Activated naive CD8-positive, alpha-beta T cell treated with anti-CD3 and anti-CD28 coated beads, Interleukin-2, amount 10 ng/mL, durations not matched to agents 7 days and 5 days (primary cell): ENCODE results near the gene SCN9A. TPM values are rescaled to one million over a fixed set of nuclear protein-coding genes. Genes with fewer than 3 reads are reported as not detected.
A peak's percentile ranks its signal among the peaks of the same experiment; 100 is the strongest.

Experiments
- ATAC-seq: fragments of 150-1000 bp; cut with Tn5 transposase; one replicate; pipeline ENCODE4 v1.10.0; 2021; ENCODE audit warnings: low read depth, moderate library complexity
- POLR2A ChIA-PET: fragments of 350-600 bp; sonication (Branson Sonifier 250); formaldehyde crosslinking; loops from one replicate; lab custom pipeline; 2021; ENCODE audit warnings: antibody characterized with exemption; lab: Charles Lee
- DNase-seq: peaks from one replicate; pipeline ENCODE4 v3.0.0; 2021
- H3K27ac Mint-ChIP-seq: one replicate; pipeline ENCODE4 v1.8.0; 2022; ENCODE audit warnings: mild to moderate bottlenecking, mixed read lengths
- H3K27me3 Mint-ChIP-seq: one replicate; pipeline ENCODE4 v1.8.0; 2022; ENCODE audit warnings: mild to moderate bottlenecking, moderate library complexity, mixed read lengths
- H3K36me3 Mint-ChIP-seq: one replicate; pipeline ENCODE4 v1.8.0; 2021; ENCODE audit warnings: mild to moderate bottlenecking, mixed read lengths
- H3K4me1 Mint-ChIP-seq: one replicate; pipeline ENCODE4 v1.8.0; 2021; ENCODE audit warnings: mixed read lengths
- H3K4me3 Mint-ChIP-seq: one replicate; pipeline ENCODE4 v1.8.0; 2022; ENCODE audit warnings: mild to moderate bottlenecking, moderate library complexity, mixed read lengths
- H3K9me3 Mint-ChIP-seq: one replicate; pipeline ENCODE4 v1.8.0; 2021; ENCODE audit warnings: mixed read lengths
- total RNA-seq, 2 experiments: library from RNA; stranded (reverse); gene quantifications; one replicate each; pipeline ENCODE4 v1.2.3, GENCODE V29; 2021

The SCN9A gene
- total RNA-seq, 2 experiments from 2014 or later: not detected

GRCh38 chr2:166197446-166197845 lies 178.3 kb downstream of the SCN9A start:
- no peaks in the 10 kb centered on the region for H3K36me3 Mint-ChIP-seq
- no peak overlapping the region for H3K27ac Mint-ChIP-seq
- ATAC-seq (no peak), DNase-seq (no peak)
- H3K27me3 Mint-ChIP-seq: no peaks in the 10 kb centered on the region
- H3K4me1 Mint-ChIP-seq: no peaks in the 10 kb centered on the region
- H3K4me3 Mint-ChIP-seq: no peak overlapping the region
- no peaks in the 10 kb centered on the region for H3K9me3 Mint-ChIP-seq
- POLR2A ChIA-PET: no interaction called here

GRCh38 chr2:166193407-166193806 lies 182.3 kb downstream of the SCN9A start:
- DNase-seq: no peak
- Mint-ChIP-seq H3K9me3 (no peaks in the 10 kb centered on the region), H3K27ac (no peak overlapping the region), H3K36me3 (no peaks in the 10 kb centered on the region), H3K27me3 (peaks cover 2% of the 10 kb centered on the region), H3K4me1 (no peaks in the 10 kb centered on the region), H3K4me3 (no peak overlapping the region)
- ATAC-seq: no peak
- POLR2A ChIA-PET: no interaction called here

- no peaks in the 10 kb centered on the region for H3K4me1 Mint-ChIP-seq
- no peaks in the 10 kb centered on the region for H3K36me3 Mint-ChIP-seq
Observed at GRCh38 chr2:166188084-166188483, 187.7 kb downstream of the SCN9A start.

GRCh38 chr2:166184789-166185188 lies 191.0 kb downstream of the SCN9A start:
- POLR2A ChIA-PET: no interaction called here

More at GRCh38 chr2:166188084-166188483, 187.7 kb downstream of the SCN9A start:
- ATAC-seq (no peak), DNase-seq (no peak)
- H3K27ac Mint-ChIP-seq: no peak overlapping the region
- POLR2A ChIA-PET: no interaction called here
- no peak overlapping the region for H3K4me3 Mint-ChIP-seq
- no peaks in the 10 kb centered on the region for H3K9me3 Mint-ChIP-seq
- H3K27me3 Mint-ChIP-seq: peaks cover 4% of the 10 kb centered on the region

GRCh38 chr2:166181813-166182154 lies 194.0 kb downstream of the SCN9A start:
- Mint-ChIP-seq H3K27ac (no peak overlapping the region), H3K9me3 (no peaks in the 10 kb centered on the region), H3K4me1 (no peaks in the 10 kb centered on the region), H3K4me3 (no peak overlapping the region), H3K27me3 (peaks cover 9% of the 10 kb centered on the region), H3K36me3 (no peaks in the 10 kb centered on the region)
- ATAC-seq (no peak), DNase-seq (no peak)
- POLR2A ChIA-PET: no interaction called here

More at GRCh38 chr2:166184789-166185188, 191.0 kb downstream of the SCN9A start:
- H3K4me3 Mint-ChIP-seq: no peak overlapping the region
- no peak for ATAC-seq
- no peaks in the 10 kb centered on the region for H3K36me3 Mint-ChIP-seq
- H3K27ac Mint-ChIP-seq: no peak overlapping the region
- no peak for DNase-seq
- H3K9me3 Mint-ChIP-seq: no peaks in the 10 kb centered on the region
- H3K27me3 Mint-ChIP-seq: peaks cover 2% of the 10 kb centered on the region
- no peaks in the 10 kb centered on the region for H3K4me1 Mint-ChIP-seq

- peak; percentile 33 for DNase-seq
- no peak overlapping the region for H3K4me3 Mint-ChIP-seq
- no peaks in the 10 kb centered on the region for H3K9me3 Mint-ChIP-seq
- no peaks in the 10 kb centered on the region for H3K36me3 Mint-ChIP-seq
- no peak overlapping the region for H3K27ac Mint-ChIP-seq
- POLR2A ChIA-PET: no interaction called here
- H3K27me3 Mint-ChIP-seq: peaks cover 9% of the 10 kb centered on the region
- peak; percentile 65 for ATAC-seq
- H3K4me1 Mint-ChIP-seq: no peaks in the 10 kb centered on the region
Observed at GRCh38 chr2:166180951-166181812, 194.6 kb downstream of the SCN9A start.

- Mint-ChIP-seq H3K27me3 (peaks cover 14% of the 10 kb centered on the region), H3K4me1 (no peaks in the 10 kb centered on the region), H3K9me3 (no peaks in the 10 kb centered on the region), H3K36me3 (no peaks in the 10 kb centered on the region), H3K4me3 (no peak overlapping the region), H3K27ac (no peak overlapping the region)
- no peak for ATAC-seq
- POLR2A ChIA-PET: no interaction called here
- DNase-seq: no peak
Observed at GRCh38 chr2:166179201-166179600, 196.5 kb downstream of the SCN9A start.

GRCh38 chr2:166173263-166173662 lies 202.5 kb downstream of the SCN9A start:
- POLR2A ChIA-PET: no interaction called here
- no peaks in the 10 kb centered on the region for H3K9me3 Mint-ChIP-seq
- peaks cover 13% of the 10 kb centered on the region for H3K27me3 Mint-ChIP-seq
- no peak for ATAC-seq
- no peak for DNase-seq
- H3K4me3 Mint-ChIP-seq: no peak overlapping the region
- no peak overlapping the region for H3K27ac Mint-ChIP-seq
- H3K36me3 Mint-ChIP-seq: no peaks in the 10 kb centered on the region
- H3K4me1 Mint-ChIP-seq: no peaks in the 10 kb centered on the region

- Mint-ChIP-seq H3K4me3 (no peak overlapping the region), H3K27ac (no peak overlapping the region), H3K9me3 (no peaks in the 10 kb centered on the region), H3K36me3 (no peaks in the 10 kb centered on the region), H3K27me3 (peaks cover 9% of the 10 kb centered on the region), H3K4me1 (no peaks in the 10 kb centered on the region)
- DNase-seq (no peak), ATAC-seq (no peak)
- POLR2A ChIA-PET: no interaction called here
Observed at GRCh38 chr2:166171216-166171615, 204.5 kb downstream of the SCN9A start.

GRCh38 chr2:166170356-166170755 lies 205.4 kb downstream of the SCN9A start:
- POLR2A ChIA-PET: no interaction called here
- no peak for ATAC-seq

GRCh38 chr2:166167449-166167848 lies 208.3 kb downstream of the SCN9A start:
- Mint-ChIP-seq H3K36me3 (no peaks in the 10 kb centered on the region), H3K4me1 (no peaks in the 10 kb centered on the region), H3K27ac (no peak overlapping the region), H3K9me3 (no peaks in the 10 kb centered on the region), H3K27me3 (peaks cover 4% of the 10 kb centered on the region), H3K4me3 (no peak overlapping the region)
- DNase-seq (no peak), ATAC-seq (no peak)
- POLR2A ChIA-PET: no interaction called here

More at GRCh38 chr2:166170356-166170755, 205.4 kb downstream of the SCN9A start:
- H3K27ac Mint-ChIP-seq: no peak overlapping the region
- no peaks in the 10 kb centered on the region for H3K4me1 Mint-ChIP-seq
- H3K36me3 Mint-ChIP-seq: no peaks in the 10 kb centered on the region
- H3K27me3 Mint-ChIP-seq: peaks cover 9% of the 10 kb centered on the region
- no peak for DNase-seq
- no peak overlapping the region for H3K4me3 Mint-ChIP-seq
- H3K9me3 Mint-ChIP-seq: no peaks in the 10 kb centered on the region

- DNase-seq: no peak
- H3K9me3 Mint-ChIP-seq: no peaks in the 10 kb centered on the region
- POLR2A ChIA-PET: no interaction called here
- no peak overlapping the region for H3K4me3 Mint-ChIP-seq
- no peaks in the 10 kb centered on the region for H3K36me3 Mint-ChIP-seq
- no peak overlapping the region for H3K27ac Mint-ChIP-seq
- no peaks in the 10 kb centered on the region for H3K4me1 Mint-ChIP-seq
- H3K27me3 Mint-ChIP-seq: peaks cover 3% of the 10 kb centered on the region
- ATAC-seq: no peak
Observed at GRCh38 chr2:166163775-166164174, 212.0 kb downstream of the SCN9A start.

- POLR2A ChIA-PET: no interaction called here
Observed at GRCh38 chr2:166158546-166158945, 217.2 kb downstream of the SCN9A start.

GRCh38 chr2:166157578-166157977 lies 218.2 kb downstream of the SCN9A start:
- no peaks in the 10 kb centered on the region for H3K9me3 Mint-ChIP-seq
- ATAC-seq: no peak

More at GRCh38 chr2:166158546-166158945, 217.2 kb downstream of the SCN9A start:
- Mint-ChIP-seq H3K4me3 (no peak overlapping the region), H3K9me3 (no peaks in the 10 kb centered on the region), H3K27me3 (peaks cover 3% of the 10 kb centered on the region), H3K4me1 (no peaks in the 10 kb centered on the region), H3K27ac (no peak overlapping the region), H3K36me3 (no peaks in the 10 kb centered on the region)
- ATAC-seq (no peak), DNase-seq (no peak)

More at GRCh38 chr2:166157578-166157977, 218.2 kb downstream of the SCN9A start:
- H3K4me1 Mint-ChIP-seq: no peaks in the 10 kb centered on the region
- DNase-seq: no peak
- POLR2A ChIA-PET: no interaction called here
- H3K36me3 Mint-ChIP-seq: no peaks in the 10 kb centered on the region
- H3K27ac Mint-ChIP-seq: no peak overlapping the region
- no peak overlapping the region for H3K4me3 Mint-ChIP-seq
- H3K27me3 Mint-ChIP-seq: peaks cover 3% of the 10 kb centered on the region
